ENCODE data around the gene SLC5A11. TPM values are rescaled to one million over a fixed set of nuclear protein-coding genes. Genes with fewer than 3 reads are reported as not detected.

The SLC5A11 gene, protein sequence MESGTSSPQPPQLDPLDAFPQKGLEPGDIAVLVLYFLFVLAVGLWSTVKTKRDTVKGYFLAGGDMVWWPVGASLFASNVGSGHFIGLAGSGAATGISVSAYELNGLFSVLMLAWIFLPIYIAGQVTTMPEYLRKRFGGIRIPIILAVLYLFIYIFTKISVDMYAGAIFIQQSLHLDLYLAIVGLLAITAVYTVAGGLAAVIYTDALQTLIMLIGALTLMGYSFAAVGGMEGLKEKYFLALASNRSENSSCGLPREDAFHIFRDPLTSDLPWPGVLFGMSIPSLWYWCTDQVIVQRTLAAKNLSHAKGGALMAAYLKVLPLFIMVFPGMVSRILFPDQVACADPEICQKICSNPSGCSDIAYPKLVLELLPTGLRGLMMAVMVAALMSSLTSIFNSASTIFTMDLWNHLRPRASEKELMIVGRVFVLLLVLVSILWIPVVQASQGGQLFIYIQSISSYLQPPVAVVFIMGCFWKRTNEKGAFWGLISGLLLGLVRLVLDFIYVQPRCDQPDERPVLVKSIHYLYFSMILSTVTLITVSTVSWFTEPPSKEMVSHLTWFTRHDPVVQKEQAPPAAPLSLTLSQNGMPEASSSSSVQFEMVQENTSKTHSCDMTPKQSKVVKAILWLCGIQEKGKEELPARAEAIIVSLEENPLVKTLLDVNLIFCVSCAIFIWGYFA
- 0.07 to 0.17 TPM in 2 of 3 replicates, not detected in the other for polyA plus RNA-seq
- not detected for polyA plus RNA-seq (2011; ENCODE audit: low read depth)
- not detected in 2 replicates for polyA plus RNA-seq (2011; cell fraction: cytosol; rRNA removed)
- 0.28 and 0.43 TPM in 2 replicates for polyA plus RNA-seq (2011; cell fraction: nucleus; rRNA removed)
- 0.11 TPM in 1 of 2 replicates, not detected in the other for polyA plus RNA-seq (2012; ENCODE audit: low replicate concordance)
- polyA minus RNA-seq = 0.13 to 0.19 TPM (median 0.16 TPM) in 3 replicates
- polyA minus RNA-seq (2011; cell fraction: cytosol; rRNA and poly(A)+ RNA removed) = not detected
- 0.21 and 0.31 TPM in 2 replicates for polyA minus RNA-seq (2011; cell fraction: nucleus; rRNA and poly(A)+ RNA removed)

DNA sequence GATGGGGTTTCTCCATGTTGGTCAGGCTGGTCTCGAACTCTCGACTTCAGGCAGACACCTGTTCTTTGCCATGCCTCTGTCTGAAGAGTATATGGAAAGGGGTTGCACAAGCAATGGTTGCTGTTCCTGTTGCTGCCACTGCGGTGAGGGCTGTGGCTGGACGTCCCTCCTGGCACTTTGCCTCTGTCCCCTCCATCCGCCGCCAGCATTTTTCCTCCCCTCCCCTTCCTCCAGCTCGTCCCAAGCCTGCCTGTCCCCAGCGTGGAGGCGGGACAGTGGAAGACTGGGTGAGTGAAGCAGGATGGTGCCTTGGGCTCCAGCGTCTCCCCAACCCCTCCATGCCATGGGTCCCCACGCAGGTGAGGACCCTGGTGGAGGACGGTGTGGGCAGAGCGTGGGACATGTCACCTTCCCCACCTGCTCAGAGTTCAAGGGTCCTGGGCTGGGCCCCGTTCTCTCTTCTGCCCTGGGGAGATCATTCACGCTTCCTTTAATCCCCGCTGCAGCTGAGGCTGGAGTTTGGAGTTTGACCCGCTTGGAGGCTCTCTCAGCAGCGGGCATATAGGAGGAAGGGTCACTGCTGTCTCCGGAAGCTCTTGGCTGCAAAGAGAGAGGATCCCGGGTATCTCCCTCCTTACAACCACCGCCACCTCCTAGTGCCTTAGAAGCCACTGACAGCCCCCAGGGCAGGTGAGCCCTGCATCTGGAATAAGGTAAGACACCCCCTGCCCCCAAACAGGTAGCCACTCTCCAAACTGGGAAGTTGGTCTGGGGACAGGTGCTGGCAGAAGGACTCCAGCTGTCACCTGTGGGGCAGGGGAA, at the start of gene SLC5A11:
Gene SLC5A11 (plus strand): TSS at position 238 of the 822 bp plus-strand sequence. CDS start 12,681 bp downstream, outside the sequence.
- no peaks in the 10 kb centered on the region for H3K27me3 ChIP-seq (ENCODE audit: control insufficient read depth, extremely low read depth, insufficient read depth, low read length)
- FAIRE-seq (no peak), DNase-seq (ENCODE audit: low read depth, low spot score) (no peak)
- H3K4me3 ChIP-seq (ENCODE audit: control insufficient read depth in 2 of 3, extremely low read depth in 1 of 3, insufficient read depth in 2 of 3, low read depth in 1 of 3, low read length in 3 of 3) = no peak within 1 kb of the TSS
- no peak within 1 kb of the TSS for H3K9ac ChIP-seq (ENCODE audit: control insufficient read depth, extremely low read depth, insufficient read depth, low read length)
- no peak within 1 kb of the TSS for H3K27ac ChIP-seq (ENCODE audit: control insufficient read depth, insufficient read depth, low read length)
- TF ChIP-seq CTCF (optimal IDR thresholded peaks at IDR 0.05 in 1 of 3, IDR thresholded peaks at IDR 0.05 in 1 of 3, conservative IDR thresholded peaks at IDR 0.05 in 1 of 3; ENCODE audit: extremely low read depth in 1 of 3, insufficient read depth in 2 of 3, low read length in 3 of 3) (no peak), EZH2 (IDR thresholded peaks at IDR 0.05; ENCODE audit: low read length) (no peak)
- no peak within 1 kb of the TSS for H3K4me2 ChIP-seq (ENCODE audit: control insufficient read depth, extremely low read depth, insufficient read depth, low read depth, low read length)
- H2AFZ ChIP-seq (ENCODE audit: control insufficient read depth, low read length) = no peak within 1 kb of the TSS
- dilution Hi-C loops (cut with MboI; ENCODE audit: extremely low pct_ligation_motif_present, low sequenced_read_pairs) = no loop called here
- H3K36me3 ChIP-seq (ENCODE audit: control insufficient read depth in 2 of 2, extremely low read depth in 1 of 2, insufficient read depth in 2 of 2, low read length in 2 of 2) = no peaks in the 10 kb centered on the region
- no peaks in the 10 kb centered on the region for H4K20me1 ChIP-seq (ENCODE audit: control insufficient read depth, extremely low read depth, insufficient read depth, low read length)
- H3K4me1 ChIP-seq (ENCODE audit: control insufficient read depth, extremely low read depth, insufficient read depth, low read length) = peaks cover 24% of the 10 kb centered on the region
- no peaks in the 10 kb centered on the region for H3K9me3 ChIP-seq (ENCODE audit: control insufficient read depth, low read depth, low read length)
- no peaks in the 10 kb centered on the region for H3K79me2 ChIP-seq (ENCODE audit: control insufficient read depth, insufficient read depth, low read length)
- H3K9me1 ChIP-seq (ENCODE audit: control insufficient read depth, extremely low read depth, insufficient read depth, low read length) = no peaks in the 10 kb centered on the region

DNA sequence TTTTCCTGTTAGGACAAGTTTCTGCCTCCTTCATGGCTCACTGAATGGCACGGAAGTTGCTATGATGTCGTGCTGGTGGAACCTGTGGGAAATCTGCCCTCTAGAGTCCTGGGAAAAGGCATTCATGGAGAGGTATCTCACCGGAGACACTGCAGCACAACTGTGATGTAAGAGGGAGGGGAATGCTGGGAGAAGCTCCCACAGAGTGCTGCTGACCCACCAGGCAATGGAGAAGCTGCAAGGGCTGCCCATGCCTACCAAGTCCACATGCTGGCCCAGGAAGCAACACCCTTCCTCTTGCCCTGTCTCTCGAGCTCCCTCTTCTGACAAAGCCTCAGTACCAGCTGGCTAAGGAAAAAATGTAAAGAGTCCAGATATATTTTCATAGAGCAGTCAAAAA, 45.2 kb upstream of the SLC5A11 start:
- peaks cover 27 to 32% of the 10 kb centered on the region in 2 experiments for H3K36me3 ChIP-seq (ENCODE audit: control insufficient read depth in 2 of 2, extremely low read depth in 1 of 2, insufficient read depth in 2 of 2, low read length in 2 of 2)

More for the DNA sequence above, 45.2 kb upstream of the SLC5A11 start:
- H2AFZ ChIP-seq (ENCODE audit: control insufficient read depth, low read length) = no peak overlapping the region
- TF ChIP-seq EZH2 (IDR thresholded peaks at IDR 0.05; ENCODE audit: low read length) (no peak), CTCF (optimal IDR thresholded peaks at IDR 0.05 in 1 of 3, IDR thresholded peaks at IDR 0.05 in 1 of 3, conservative IDR thresholded peaks at IDR 0.05 in 1 of 3; ENCODE audit: extremely low read depth in 1 of 3, insufficient read depth in 2 of 3, low read length in 3 of 3) (peak; percentile 52 to 65 (median 58))
- FAIRE-seq (peak; percentile 76), DNase-seq (ENCODE audit: low read depth, low spot score) (peak; percentile 15)
- no peak overlapping the region for H3K4me2 ChIP-seq (ENCODE audit: control insufficient read depth, extremely low read depth, insufficient read depth, low read depth, low read length)
- dilution Hi-C loops (cut with MboI; ENCODE audit: extremely low pct_ligation_motif_present, low sequenced_read_pairs) = loop anchor here (25.0 kb wide), 1 partner anchor 112 kb away; no protein-coding TSS in a partner anchor
- H3K27me3 ChIP-seq (ENCODE audit: control insufficient read depth, extremely low read depth, insufficient read depth, low read length) = no peaks in the 10 kb centered on the region
- peaks cover 8% of the 10 kb centered on the region for H3K4me1 ChIP-seq (ENCODE audit: control insufficient read depth, extremely low read depth, insufficient read depth, low read length)
- H3K27ac ChIP-seq (ENCODE audit: control insufficient read depth, insufficient read depth, low read length) = no peak overlapping the region
- no peaks in the 10 kb centered on the region for H3K9me1 ChIP-seq (ENCODE audit: control insufficient read depth, extremely low read depth, insufficient read depth, low read length)
- H4K20me1 ChIP-seq (ENCODE audit: control insufficient read depth, extremely low read depth, insufficient read depth, low read length) = no peaks in the 10 kb centered on the region
- H3K4me3 ChIP-seq (ENCODE audit: control insufficient read depth in 2 of 3, extremely low read depth in 1 of 3, insufficient read depth in 2 of 3, low read depth in 1 of 3, low read length in 3 of 3) = no peak overlapping the region
- H3K9me3 ChIP-seq (ENCODE audit: control insufficient read depth, low read depth, low read length) = no peaks in the 10 kb centered on the region
- no peak overlapping the region for H3K9ac ChIP-seq (ENCODE audit: control insufficient read depth, extremely low read depth, insufficient read depth, low read length)
- no peaks in the 10 kb centered on the region for H3K79me2 ChIP-seq (ENCODE audit: control insufficient read depth, insufficient read depth, low read length)

Measured in keratinocyte (primary cell).